BLaER1 treated with 17β-estradiol and CSF1 and Interleukin-3, amounts not matched to agents 10 nM and 100 nM (cell line): ENCODE measurements around the gene TAF9.
"Not testable (repeated sequence)": the region's sequence is repeated elsewhere in the genome, so short reads cannot be mapped to it uniquely, and the experiment has no call there.

Source experiments
- H3K27ac ChIP-seq, 11 experiments: shearing (Covaris generic); formaldehyde crosslinking; 2 replicates each; pipeline ENCODE4 v1.8.1; 2022
- H3K27me3 ChIP-seq, 11 experiments: shearing (Covaris generic); formaldehyde crosslinking; 2 replicates each; pipeline ENCODE4 v1.8.1; 2022
- H3K36me3 ChIP-seq, 11 experiments: shearing (Covaris generic); formaldehyde crosslinking; 2 replicates each; pipeline ENCODE4 v1.8.1; 2022
- H3K4me1 ChIP-seq, 10 experiments: shearing (Covaris generic); formaldehyde crosslinking; 2 replicates each; pipeline ENCODE4 v1.8.1; 2022
- H3K4me2 ChIP-seq, 11 experiments: shearing (Covaris generic); formaldehyde crosslinking; 2 replicates each; pipeline ENCODE4 v1.8.1; 2022
- H3K4me3 ChIP-seq, 10 experiments: shearing (Covaris generic); formaldehyde crosslinking; 2 replicates each; pipeline ENCODE4 v1.8.1; 2022
- H3K9ac ChIP-seq, 11 experiments: shearing (Covaris generic); formaldehyde crosslinking; 2 replicates each; pipeline ENCODE4 v1.8.1; 2022
- H3K9me3 ChIP-seq, 11 experiments: shearing (Covaris generic); formaldehyde crosslinking; replicated peaks in 1 of 11; 2 replicates each; pipeline ENCODE4 v1.8.1; 2022
- H4K20me1 ChIP-seq, 11 experiments: shearing (Covaris generic); formaldehyde crosslinking; 2 replicates each; pipeline ENCODE4 v1.8.1; 2022
- Cebpa-rat ChIP-seq, 11 experiments: shearing (Covaris generic); IDR thresholded peaks; 2 replicates each; pipeline ENCODE4 v1.8.1; 2022

TAF9 gene

GRCh38 chr5:69374911-69375446 lies 5.7 kb upstream of the TAF9 start:
- Histone ChIP-seq H4K20me1 (no peaks in the 10 kb centered on the region; a peak in 2 of 22 replicates), H3K27ac (no peak overlapping the region), H3K27me3 (no peaks in the 10 kb centered on the region), H3K4me2 (no peak overlapping the region), H3K4me1 (peaks cover 7 to 29% (median 24%) of the 10 kb centered on the region in 10 experiments), H3K9me3 (no peaks in the 10 kb centered on the region), H3K36me3 (peaks cover 42 to 68% (median 51%) of the 10 kb centered on the region in 11 experiments), H3K9ac (0 out of 22 replicates have a peak overlapping the region, but pooled peaks of 1 of the 11 experiments have one; percentile 5), H3K4me3 (no peak overlapping the region)
- TF ChIP-seq Cebpa-rat (IDR thresholded peaks at IDR 0.05): no peak

GRCh38 chr5:69372394-69372793 lies 3.1 kb upstream of the TAF9 start:
- peak overlapping the region in 3 of 11 experiments; percentile 53 to 87 (median 85); a peak in 3 of 22 replicates for H3K4me2 ChIP-seq
- H4K20me1 ChIP-seq: peaks cover 0 to 14% (median 6%) of the 10 kb centered on the region in 11 experiments; a peak in 17 of 22 replicates
- no peaks in the 10 kb centered on the region for H3K9me3 ChIP-seq
- no peak overlapping the region for H3K27ac ChIP-seq
- no peak overlapping the region for H3K4me3 ChIP-seq
- no peak for TF ChIP-seq Cebpa-rat (IDR thresholded peaks at IDR 0.05)
- H3K4me1 ChIP-seq: peaks cover 13 to 36% (median 32%) of the 10 kb centered on the region in 10 experiments
- H3K36me3 ChIP-seq: peaks cover 25 to 50% (median 37%) of the 10 kb centered on the region in 11 experiments; a peak in 21 of 22 replicates
- H3K27me3 ChIP-seq: no peaks in the 10 kb centered on the region
- peak overlapping the region in 2 of 11 experiments; percentile 32 to 55; a peak in 2 of 22 replicates for H3K9ac ChIP-seq

DNA sequence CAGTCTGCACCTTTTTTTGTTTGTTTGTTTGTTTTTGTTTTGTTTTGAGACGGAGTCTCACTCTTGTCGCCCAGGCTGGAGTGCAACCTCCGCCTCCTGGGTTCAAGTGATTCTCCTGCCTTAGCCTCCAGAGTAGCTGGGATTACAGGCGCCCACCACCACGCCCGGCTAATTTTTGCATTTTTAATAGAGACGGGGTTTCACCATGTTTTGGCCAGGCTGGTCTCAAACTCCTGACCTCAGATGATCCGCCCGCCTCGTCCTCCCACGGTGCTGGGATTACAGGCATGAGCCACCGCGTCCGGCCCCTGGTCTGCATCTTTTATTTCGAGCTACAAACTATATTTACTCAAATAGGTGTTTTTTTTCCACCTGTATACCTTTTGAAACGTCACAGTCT lies 1.0 kb upstream of the TAF9 start:
- not testable (repeated sequence) for H3K27me3 ChIP-seq, H3K9me3 ChIP-seq
- H3K4me2 ChIP-seq: peak overlapping the region; percentile 80 to 98 (median 89)
- H3K4me1 ChIP-seq: peaks cover 22 to 49% (median 38%) of the 10 kb centered on the region in 10 experiments
- H3K4me3 ChIP-seq: peak overlapping the region; percentile 69 to 97 (median 82)
- peaks cover 13 to 34% (median 27%) of the 10 kb centered on the region in 11 experiments; a peak in 19 of 22 replicates for H4K20me1 ChIP-seq
- H3K9ac ChIP-seq: peak overlapping the region; percentile 96 to 99 (median 98)
- peaks cover 28 to 53% (median 39%) of the 10 kb centered on the region in 11 experiments for H3K36me3 ChIP-seq
- H3K27ac ChIP-seq: peak overlapping the region in 10 of 11 experiments; percentile 97 to 100 (median 99); a peak in 16 of 22 replicates

DNA sequence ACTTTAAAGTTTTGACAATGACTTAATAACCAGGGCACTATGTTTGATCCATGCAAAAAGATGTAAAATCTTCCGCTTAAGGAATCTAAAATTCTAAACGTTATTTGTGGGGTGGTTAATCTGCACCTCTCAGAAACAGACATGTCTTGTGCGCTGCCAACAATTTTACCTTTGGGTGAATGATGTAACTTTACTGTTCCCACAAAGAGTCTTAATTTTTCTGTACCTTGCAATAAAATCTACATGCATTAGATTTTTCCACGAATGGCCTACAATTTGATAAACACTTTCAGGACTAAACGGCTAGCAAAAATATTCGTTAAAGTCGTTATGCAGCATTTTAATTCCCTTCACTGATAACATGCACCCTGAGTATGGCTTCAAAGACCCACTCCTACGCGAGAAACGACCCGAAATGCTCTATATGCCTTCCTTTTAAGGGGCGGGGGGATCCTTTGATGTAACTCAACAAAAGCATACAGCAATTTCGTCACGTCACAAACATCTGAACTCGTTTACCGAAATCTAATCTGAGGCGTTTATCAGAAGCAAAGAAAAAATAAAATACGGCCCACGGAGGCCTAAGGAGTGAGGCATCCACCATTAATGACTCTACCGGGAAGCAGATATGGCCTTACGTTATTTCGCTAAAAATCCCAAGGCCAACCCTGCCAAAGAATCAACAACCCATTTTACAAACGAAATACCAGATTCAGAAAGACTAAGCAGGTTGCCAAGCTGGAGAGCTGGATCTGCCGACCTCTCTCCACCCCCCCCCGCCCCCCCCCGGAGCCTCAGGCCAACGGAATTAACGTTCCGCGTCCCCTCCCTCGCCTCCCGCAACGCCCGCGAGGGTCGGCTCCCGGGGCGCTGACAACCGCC lies 621 bp downstream of the TAF9 start:
- H3K9ac ChIP-seq: peak overlapping the region; percentile 96 to 99 (median 98)
- peaks cover 22 to 49% (median 39%) of the 10 kb centered on the region in 10 experiments for H3K4me1 ChIP-seq
- H4K20me1 ChIP-seq: peaks cover 20 to 49% (median 43%) of the 10 kb centered on the region in 11 experiments; a peak in 19 of 22 replicates
- peak overlapping the region; percentile 97 to 100 (median 99) for H3K27ac ChIP-seq
- no peaks in the 10 kb centered on the region for H3K9me3 ChIP-seq
- H3K4me3 ChIP-seq: peak overlapping the region; percentile 69 to 97 (median 82)
- H3K4me2 ChIP-seq: peak overlapping the region; percentile 80 to 97 (median 89)
- H3K36me3 ChIP-seq: peaks cover 33 to 53% (median 40%) of the 10 kb centered on the region in 11 experiments
- no peak for TF ChIP-seq Cebpa-rat (IDR thresholded peaks at IDR 0.05)
- no peaks in the 10 kb centered on the region for H3K27me3 ChIP-seq

GRCh38 chr5:69367697-69368279 lies 1.5 kb downstream of the TAF9 start:
- H3K36me3 ChIP-seq: peaks cover 42 to 56% (median 49%) of the 10 kb centered on the region in 11 experiments
- peak overlapping the region in 9 of 11 experiments; percentile 21 to 100 (median 99); a peak in 15 of 22 replicates for H3K27ac ChIP-seq
- H3K4me3 ChIP-seq: peak overlapping the region; percentile 69 to 97 (median 82)
- peaks cover 22 to 49% (median 39%) of the 10 kb centered on the region in 10 experiments for H3K4me1 ChIP-seq
- no peak for TF ChIP-seq Cebpa-rat (IDR thresholded peaks at IDR 0.05)
- H3K9ac ChIP-seq: peak overlapping the region; percentile 96 to 99 (median 98)
- peaks cover 25 to 58% (median 51%) of the 10 kb centered on the region in 11 experiments; a peak in 19 of 22 replicates for H4K20me1 ChIP-seq
- H3K9me3 ChIP-seq: no peaks in the 10 kb centered on the region
- H3K4me2 ChIP-seq: peak overlapping the region; percentile 80 to 97 (median 89)
- H3K27me3 ChIP-seq: no peaks in the 10 kb centered on the region

- H3K9ac ChIP-seq: no peak overlapping the region
- H3K4me1 ChIP-seq: peaks cover 11 to 25% (median 16%) of the 10 kb centered on the region in 10 experiments
- no peak for TF ChIP-seq Cebpa-rat (IDR thresholded peaks at IDR 0.05)
- no peaks in the 10 kb centered on the region for H3K27me3 ChIP-seq
- no peak overlapping the region for H3K4me3 ChIP-seq
- H3K4me2 ChIP-seq: no peak overlapping the region
- H4K20me1 ChIP-seq: peaks cover 36 to 87% (median 64%) of the 10 kb centered on the region in 11 experiments; a peak in 19 of 22 replicates
- no peaks in the 10 kb centered on the region for H3K9me3 ChIP-seq
- H3K36me3 ChIP-seq: peaks cover 62 to 81% (median 72%) of the 10 kb centered on the region in 11 experiments
- H3K27ac ChIP-seq: no peak overlapping the region
These were observed 4.5 kb downstream of the TAF9 start for GRCh38 chr5:69364850-69365249.

GRCh38 chr5:69364414-69364813 lies 4.9 kb downstream of the TAF9 start:
- no peak overlapping the region for H3K4me2 ChIP-seq

DNA sequence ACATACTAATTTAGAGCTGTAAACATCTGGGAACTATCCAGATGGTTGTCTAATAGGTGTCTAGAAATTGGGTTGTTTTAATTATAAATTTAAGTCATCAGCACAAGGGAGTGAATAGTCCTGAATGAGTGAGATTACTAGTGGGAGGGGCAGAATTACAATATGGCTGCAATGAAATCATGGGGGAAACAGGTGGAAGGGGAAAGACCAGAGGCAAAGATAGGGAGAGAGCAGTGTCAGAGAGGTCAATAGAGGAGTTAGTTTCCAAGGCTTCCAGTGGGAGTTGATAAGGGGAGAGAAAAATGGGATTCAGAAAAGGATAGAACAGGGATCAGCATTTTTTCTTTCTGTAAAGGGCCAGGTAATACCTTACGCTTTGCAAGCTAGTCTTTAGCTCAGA lies 8.9 kb downstream of the TAF9 start:
- peaks cover 29 to 91% (median 67%) of the 10 kb centered on the region in 11 experiments; a peak in 19 of 22 replicates for H4K20me1 ChIP-seq

More at GRCh38 chr5:69364414-69364813, 4.9 kb downstream of the TAF9 start:
- peaks cover 67 to 85% (median 77%) of the 10 kb centered on the region in 11 experiments for H3K36me3 ChIP-seq
- no peak overlapping the region for H3K9ac ChIP-seq
- no peaks in the 10 kb centered on the region for H3K27me3 ChIP-seq
- TF ChIP-seq Cebpa-rat (IDR thresholded peaks at IDR 0.05): no peak
- no peak overlapping the region for H3K4me3 ChIP-seq
- H4K20me1 ChIP-seq: peaks cover 39 to 92% (median 69%) of the 10 kb centered on the region in 11 experiments; a peak in 19 of 22 replicates
- peaks cover 11 to 25% (median 16%) of the 10 kb centered on the region in 10 experiments for H3K4me1 ChIP-seq
- no peaks in the 10 kb centered on the region for H3K9me3 ChIP-seq
- H3K27ac ChIP-seq: no peak overlapping the region

More for the DNA sequence above, 8.9 kb downstream of the TAF9 start:
- H3K36me3 ChIP-seq: peaks cover 71 to 96% (median 84%) of the 10 kb centered on the region in 11 experiments
- H3K27me3 ChIP-seq: no peaks in the 10 kb centered on the region
- no peaks in the 10 kb centered on the region for H3K9me3 ChIP-seq
- H3K9ac ChIP-seq: no peak overlapping the region
- no peak overlapping the region for H3K4me3 ChIP-seq
- TF ChIP-seq Cebpa-rat (IDR thresholded peaks at IDR 0.05): no peak
- no peak overlapping the region for H3K27ac ChIP-seq
- H3K4me2 ChIP-seq: no peak overlapping the region
- peaks cover 0 to 21% (median 10%) of the 10 kb centered on the region in 10 experiments; a peak in 12 of 20 replicates for H3K4me1 ChIP-seq
